AG04449 (cell line): Measurements from ENCODE around the gene PMM2.

Experiments used
- CTCF ChIA-PET: fragments of 350-600 bp; formaldehyde crosslinking; extraction: SDS; loops from one replicate; lab custom pipeline; 2021; ENCODE audit warnings: antibody characterized with exemption; lab: Yijun Ruan, JAX
- POLR2A ChIA-PET: fragments of 400-600, 350-600 bp; formaldehyde crosslinking; extraction: SDS; loops from one replicate; lab custom pipeline; 2020; ENCODE audit warnings: antibody characterized with exemption, inconsistent platforms; lab: Yijun Ruan, JAX
- DNase-seq: peaks from one replicate; pipeline ENCODE4 v3.0.0-alpha.2; 2010; ENCODE audit warnings: low read depth, low spot score
- H3K4me3 ChIP-seq: 2 replicates; pipeline ENCODE4 v1.5.1; 2011; ENCODE audit warnings: low read depth, mild to moderate bottlenecking, control low read depth, low read length
- TF ChIP-seq, protein P1 (sequence below): IDR thresholded peaks from one replicate; pipeline ENCODE4 v1.5.1; 2011; ENCODE audit warnings: mild to moderate bottlenecking, moderate library complexity, low read length, control low read depth, inconsistent platforms; ENCODE audit not compliant: insufficient read depth; ENCODE audit errors: missing control alignments

PMM2 gene

GRCh38 chr16:8846401-8846932 lies 48.8 kb downstream of the PMM2 start:
- DNase-seq, result no peak
- ChIA-PET POLR2A (no interaction called here), CTCF (no interaction called here)
- TF ChIP-seq, protein P1, sequence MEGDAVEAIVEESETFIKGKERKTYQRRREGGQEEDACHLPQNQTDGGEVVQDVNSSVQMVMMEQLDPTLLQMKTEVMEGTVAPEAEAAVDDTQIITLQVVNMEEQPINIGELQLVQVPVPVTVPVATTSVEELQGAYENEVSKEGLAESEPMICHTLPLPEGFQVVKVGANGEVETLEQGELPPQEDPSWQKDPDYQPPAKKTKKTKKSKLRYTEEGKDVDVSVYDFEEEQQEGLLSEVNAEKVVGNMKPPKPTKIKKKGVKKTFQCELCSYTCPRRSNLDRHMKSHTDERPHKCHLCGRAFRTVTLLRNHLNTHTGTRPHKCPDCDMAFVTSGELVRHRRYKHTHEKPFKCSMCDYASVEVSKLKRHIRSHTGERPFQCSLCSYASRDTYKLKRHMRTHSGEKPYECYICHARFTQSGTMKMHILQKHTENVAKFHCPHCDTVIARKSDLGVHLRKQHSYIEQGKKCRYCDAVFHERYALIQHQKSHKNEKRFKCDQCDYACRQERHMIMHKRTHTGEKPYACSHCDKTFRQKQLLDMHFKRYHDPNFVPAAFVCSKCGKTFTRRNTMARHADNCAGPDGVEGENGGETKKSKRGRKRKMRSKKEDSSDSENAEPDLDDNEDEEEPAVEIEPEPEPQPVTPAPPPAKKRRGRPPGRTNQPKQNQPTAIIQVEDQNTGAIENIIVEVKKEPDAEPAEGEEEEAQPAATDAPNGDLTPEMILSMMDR, result no peak
- no peak overlapping the region for H3K4me3 ChIP-seq

GRCh38 chr16:8847145-8847544 lies 49.5 kb downstream of the PMM2 start:
- no peak for DNase-seq
- no peak overlapping the region for H3K4me3 ChIP-seq
- POLR2A ChIA-PET, result no interaction called here
- CTCF ChIA-PET, result no interaction called here
- TF ChIP-seq, protein P1, result no peak

DNA sequence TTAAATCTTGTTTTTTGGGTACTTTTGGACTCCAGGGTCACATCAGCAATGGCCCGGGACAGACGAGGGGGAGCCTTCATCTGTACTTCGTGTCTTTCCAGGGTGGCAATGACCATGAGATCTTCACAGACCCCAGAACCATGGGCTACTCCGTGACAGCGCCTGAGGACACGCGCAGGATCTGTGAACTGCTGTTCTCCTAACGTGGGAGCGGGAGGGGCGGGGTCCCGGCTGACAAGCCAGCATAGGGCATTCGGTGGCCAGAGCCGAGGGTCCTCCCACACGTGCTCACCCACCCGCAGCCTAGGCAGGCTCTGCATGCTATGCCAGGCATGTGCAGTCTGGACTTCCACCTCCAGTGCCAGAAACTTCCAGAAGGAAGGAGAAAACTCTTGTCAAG lies 50.0 kb downstream of the PMM2 start:
- POLR2A ChIA-PET, result no interaction called here
- CTCF ChIA-PET, result no interaction called here
- TF ChIP-seq, protein P1, result no peak
- no peak for DNase-seq
- H3K4me3 ChIP-seq, result no peak overlapping the region

DNA sequence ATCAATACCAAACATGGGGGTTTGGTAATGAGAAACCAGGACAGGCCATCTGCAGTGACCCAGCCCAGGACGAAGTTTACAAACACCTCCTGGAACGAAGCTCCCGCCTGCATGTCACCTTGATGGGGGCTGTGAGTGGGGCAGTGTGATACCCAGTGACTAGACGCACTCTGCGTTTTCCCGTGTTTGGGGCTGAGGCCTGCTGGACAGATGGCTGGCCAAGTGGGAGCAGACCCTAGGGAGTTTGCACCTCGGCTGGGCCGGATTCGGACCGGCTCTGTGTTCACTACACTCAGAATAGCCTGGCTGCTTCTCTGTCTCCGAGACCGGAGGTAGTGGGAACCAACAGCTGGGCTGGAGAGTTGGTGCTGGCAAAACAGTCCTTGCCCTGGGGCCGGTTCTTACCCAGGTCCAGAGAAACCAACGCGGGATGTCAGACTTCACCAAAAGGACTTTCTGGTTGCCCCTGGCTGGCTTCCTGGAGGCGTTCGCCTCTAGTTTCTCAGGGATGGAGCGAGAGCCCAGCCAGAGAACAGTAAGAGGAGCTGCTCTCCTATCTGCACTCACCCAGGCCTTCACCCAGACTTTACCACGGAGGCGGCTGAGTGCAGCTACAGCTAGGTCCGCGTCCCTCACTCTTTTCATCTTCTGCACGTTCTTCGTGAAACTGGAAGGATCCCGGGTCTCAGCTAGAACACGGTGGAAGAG lies 50.7 kb downstream of the PMM2 start:
- DNase-seq, result no peak
- TF ChIP-seq, protein P1, result no peak
- ChIA-PET POLR2A (interaction anchor here (1.1 to 1.2 kb wide), 2 partner anchors 20 kb away, joined by 3 to 7 read pairs; partner anchors contain the start of gene CARHSP1), CTCF (interaction anchor here (0.9 to 2.7 kb wide), 3 partner anchors 9 to 43 kb away, joined by 3 to 9 read pairs (median 3); no protein-coding TSS in a partner anchor)
- H3K4me3 ChIP-seq, result no peak overlapping the region

GRCh38 chr16:8848939-8849391 lies 51.3 kb downstream of the PMM2 start:
- DNase-seq, result no peak
- TF ChIP-seq, protein P1, result no peak
- H3K4me3 ChIP-seq, result no peak overlapping the region; the same call in 1 of the 2 replicates
- ChIA-PET CTCF (interaction anchor here (0.9 to 2.7 kb wide), 3 partner anchors 10 to 43 kb away, joined by 3 to 9 read pairs (median 3); no protein-coding TSS in a partner anchor), POLR2A (interaction anchor here (1.1 to 1.2 kb wide), 2 partner anchors 20 kb away, joined by 3 to 7 read pairs; partner anchors contain the start of gene CARHSP1)
